HG03460 (cell line): ENCODE data around the gene PTGFR.

ENCODE experiments used
- ATAC-seq: cut with Tn5 transposase; IDR thresholded peaks from one replicate; pipeline ENCODE4 v1.9.1; 2021; ENCODE audit not compliant: unreplicated experiment

Gene PTGFR

DNA sequence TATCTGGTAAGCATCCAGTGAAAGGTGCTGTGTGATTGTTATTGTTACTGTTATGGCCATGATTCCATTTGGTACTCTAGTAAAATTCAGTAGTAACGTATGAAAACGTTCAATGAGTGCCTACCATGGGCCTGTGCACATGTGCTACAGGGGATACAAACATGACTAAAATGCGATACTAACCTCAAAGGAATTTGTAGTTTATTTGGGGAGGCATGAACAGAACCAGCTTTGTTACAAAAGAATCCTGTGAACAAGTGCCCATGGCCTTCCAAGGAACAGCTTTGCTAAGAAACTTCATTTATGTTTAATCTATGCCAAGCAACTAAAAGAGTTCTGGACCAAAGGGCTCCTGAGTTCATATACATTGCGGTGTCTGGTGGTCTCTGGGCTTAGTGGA is 28.7 kb downstream of the PTGFR start:
- no peak for ATAC-seq

DNA sequence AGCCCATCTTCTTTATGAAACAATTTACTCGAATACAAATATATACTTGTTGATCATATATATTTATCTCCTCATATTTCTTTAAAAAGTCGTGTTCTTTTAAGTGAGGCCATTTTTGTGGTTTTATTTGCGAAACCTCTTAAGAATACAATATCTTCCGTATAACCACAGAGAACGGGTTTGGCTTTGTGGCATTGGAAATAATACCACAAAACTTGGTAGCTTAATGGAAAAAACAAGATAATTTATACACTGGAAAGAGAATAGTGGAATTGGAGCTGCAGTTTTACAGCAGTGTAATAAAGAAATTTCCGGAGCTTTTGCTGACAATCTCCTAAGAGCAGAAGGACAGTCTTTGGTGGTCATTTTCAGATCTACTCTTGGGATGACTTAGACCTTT is 29.4 kb downstream of the PTGFR start:
- ATAC-seq, result no peak

DNA sequence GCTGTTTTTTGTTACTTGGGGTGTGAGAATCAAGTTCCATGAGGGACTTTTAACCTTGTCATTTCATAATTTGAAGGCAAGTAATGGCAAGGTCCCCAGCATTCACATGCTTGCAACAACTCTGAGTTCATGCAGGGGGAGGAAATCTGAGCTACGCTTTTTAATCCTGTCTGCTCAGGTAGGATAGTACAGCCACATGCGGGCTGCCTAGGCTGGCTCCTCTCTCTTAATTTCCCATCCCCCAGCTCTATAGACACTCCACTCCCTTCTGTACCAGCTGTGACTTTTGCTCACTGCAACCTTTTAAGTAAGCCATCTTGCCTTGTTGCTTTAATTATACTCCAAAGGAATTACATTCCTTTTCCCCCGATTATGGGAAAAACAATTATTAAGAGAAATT is 30.1 kb downstream of the PTGFR start:
- ATAC-seq, result no peak

GRCh38 chr1:78522136-78522535 is 31.4 kb downstream of the PTGFR start:
- no peak for ATAC-seq

DNA sequence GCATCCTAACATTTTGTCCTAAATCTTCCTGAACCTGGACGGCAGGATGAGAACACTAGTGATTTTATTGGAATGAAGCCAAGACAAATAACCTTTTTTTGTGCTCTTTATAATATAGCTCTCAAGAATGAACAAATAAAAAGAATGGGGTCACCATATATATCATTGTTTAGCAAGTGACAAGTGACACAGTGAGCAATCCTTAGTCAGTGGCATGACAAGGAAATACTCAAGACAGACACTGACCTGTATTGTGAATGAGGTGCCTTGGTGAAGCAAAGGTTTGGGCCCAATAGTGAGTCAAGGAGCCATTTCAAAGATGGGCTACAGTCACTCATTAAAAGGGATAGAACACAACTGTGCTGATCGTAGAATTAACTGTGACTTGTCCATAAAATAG is 35.7 kb downstream of the PTGFR start:
- ATAC-seq, result no peak

DNA sequence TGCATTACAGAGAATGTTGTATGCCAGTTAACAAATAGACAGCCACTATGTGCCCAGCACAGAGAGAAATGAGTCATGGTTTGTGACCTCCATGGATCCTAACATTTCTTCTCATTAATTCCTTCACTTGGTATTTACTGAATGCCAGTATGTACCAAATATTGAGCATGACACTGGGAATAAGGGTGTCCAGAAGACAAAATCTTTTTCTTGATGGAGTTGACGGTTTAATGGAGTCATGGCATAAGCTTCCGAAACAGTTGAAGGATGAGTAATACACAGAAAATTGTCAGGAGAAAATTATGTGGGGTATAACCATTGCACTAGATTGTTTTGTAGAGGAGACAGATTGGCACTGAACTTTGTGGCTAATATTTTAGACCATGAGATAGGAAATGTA is 36.9 kb downstream of the PTGFR start:
- ATAC-seq, result no peak

DNA sequence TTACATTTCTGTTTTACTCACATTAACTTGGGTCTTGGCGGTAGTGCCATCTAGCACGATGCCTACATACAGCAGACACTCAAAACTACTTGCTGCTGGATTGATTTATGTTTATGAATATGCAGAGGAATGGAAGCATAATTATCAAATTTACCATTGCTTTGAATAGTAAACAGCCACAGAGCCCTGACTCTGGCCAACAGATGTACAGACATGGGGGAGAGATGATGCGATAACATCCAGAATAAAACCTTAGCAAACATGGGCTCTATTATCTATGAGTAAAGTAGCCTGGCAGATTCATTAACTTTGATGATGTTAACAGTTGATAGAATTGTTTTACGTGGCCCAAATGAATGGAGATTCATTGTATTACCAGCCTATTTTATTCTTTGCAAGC is 42.8 kb downstream of the PTGFR start:
- no peak for ATAC-seq

DNA sequence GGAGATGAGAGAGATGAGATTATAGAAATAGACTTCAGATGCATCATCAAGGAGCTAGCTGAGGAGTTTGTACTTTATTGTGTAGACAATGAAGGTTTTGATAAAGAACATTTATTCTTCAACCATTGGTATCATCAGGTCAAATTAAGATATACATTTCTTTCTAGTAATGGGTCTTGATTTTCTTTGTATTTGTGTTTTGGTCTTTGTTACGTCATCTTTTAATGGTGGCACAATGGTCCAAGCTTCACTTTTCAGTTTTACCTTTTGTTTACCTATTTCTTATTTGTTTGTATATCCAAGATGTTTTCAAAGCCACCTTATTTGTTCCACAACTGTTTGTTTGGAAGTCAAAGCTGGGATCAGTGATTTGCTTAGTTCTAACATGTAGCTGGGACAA is 44.5 kb downstream of the PTGFR start:
- no peak for ATAC-seq

DNA sequence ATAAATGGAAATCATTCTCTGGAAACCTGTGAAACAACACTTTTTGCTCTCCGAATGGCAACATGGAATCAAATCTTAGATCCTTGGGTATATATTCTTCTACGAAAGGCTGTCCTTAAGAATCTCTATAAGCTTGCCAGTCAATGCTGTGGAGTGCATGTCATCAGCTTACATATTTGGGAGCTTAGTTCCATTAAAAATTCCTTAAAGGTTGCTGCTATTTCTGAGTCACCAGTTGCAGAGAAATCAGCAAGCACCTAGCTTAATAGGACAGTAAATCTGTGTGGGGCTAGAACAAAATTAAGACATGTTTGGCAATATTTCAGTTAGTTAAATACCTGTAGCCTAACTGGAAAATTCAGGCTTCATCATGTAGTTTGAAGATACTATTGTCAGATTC is 45.7 kb downstream of the PTGFR start:
- ATAC-seq, result no peak

GRCh38 chr1:78540048-78540447 is 49.3 kb downstream of the PTGFR start:
- no peak for ATAC-seq

GRCh38 chr1:78541479-78541878 is 50.7 kb downstream of the PTGFR start:
- no peak for ATAC-seq

DNA sequence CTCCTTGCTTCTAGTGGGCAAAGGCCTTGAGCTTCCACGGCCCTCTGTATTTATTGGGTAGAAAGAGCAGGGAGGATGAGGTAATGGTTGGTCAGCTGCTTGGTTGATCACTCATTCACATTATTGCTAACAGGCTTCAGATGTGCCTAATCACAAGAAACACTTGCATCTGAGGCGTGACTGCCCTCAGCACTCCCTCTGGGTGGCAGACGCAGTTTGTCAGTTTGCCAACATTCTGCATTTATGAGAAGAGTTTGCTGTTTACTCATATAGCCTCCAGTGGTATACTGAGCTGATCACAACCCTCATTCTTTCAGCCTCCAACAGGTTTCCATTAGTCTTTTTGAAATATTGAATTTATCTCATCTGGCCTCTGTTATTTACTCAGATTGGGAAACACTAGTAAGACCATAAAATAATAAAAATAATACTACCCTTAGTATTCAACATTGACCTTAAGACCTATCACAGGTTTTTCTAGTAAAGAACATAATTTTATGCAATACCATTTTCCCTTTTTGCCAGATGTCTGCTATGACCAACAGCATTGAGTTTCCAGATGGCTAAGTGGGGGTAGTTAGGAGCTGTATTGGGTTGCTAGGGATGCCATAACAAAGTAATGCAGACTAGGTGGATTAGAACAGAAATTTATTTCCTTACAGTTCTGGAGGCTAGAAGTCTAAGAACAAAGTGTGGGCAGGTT is 53.3 kb downstream of the PTGFR start:
- ATAC-seq, result no peak

GRCh38 chr1:78547081-78547480 is 56.3 kb downstream of the PTGFR start:
- ATAC-seq, result no peak

GRCh38 chr1:78549331-78549730 is 58.6 kb downstream of the PTGFR start:
- ATAC-seq, result no peak

DNA sequence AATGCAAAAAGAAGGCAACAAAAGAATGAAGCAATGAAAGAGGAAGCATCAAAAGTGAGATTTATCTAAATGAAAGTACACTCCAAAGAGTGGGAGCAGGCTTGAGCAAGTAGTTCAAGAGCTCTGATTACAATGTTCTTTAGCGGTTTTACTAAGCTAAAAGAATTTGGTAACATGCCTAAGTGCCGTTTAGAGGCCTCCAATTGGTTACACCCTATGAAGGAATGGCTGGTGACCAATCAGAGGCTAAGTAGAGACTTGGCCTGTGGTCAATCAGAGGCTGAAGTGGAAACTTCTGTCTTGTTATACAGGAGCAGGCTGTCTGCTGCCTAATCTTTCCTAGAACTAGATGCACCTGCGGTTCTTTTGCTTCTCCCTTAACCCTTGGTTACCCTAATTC is 59.1 kb downstream of the PTGFR start:
- ATAC-seq, result no peak

DNA sequence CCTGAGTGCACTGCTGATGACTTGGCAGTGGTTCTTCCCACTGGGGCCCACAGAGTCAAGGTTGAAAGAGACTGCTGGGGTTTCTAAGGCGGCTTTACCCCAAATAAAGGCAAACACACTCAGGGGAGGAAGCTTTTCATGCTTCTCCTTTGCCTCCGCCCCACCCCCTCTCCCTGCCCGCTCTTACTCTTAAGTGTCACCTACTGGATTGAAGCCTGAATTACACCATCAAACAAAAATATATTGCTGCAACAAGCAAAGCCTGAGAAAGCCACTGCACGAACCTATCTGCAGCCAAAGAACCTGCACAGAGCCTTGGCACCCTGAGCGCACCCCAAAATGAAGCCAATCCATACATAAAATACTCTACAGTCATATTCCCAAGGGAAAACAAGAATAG is 63.1 kb downstream of the PTGFR start:
- ATAC-seq, result no peak

GRCh38 chr1:78554840-78555239 is 64.1 kb downstream of the PTGFR start:
- ATAC-seq, result no peak

- ATAC-seq, result no peak
These were observed 68.9 kb downstream of the PTGFR start for GRCh38 chr1:78559680-78560079.

DNA sequence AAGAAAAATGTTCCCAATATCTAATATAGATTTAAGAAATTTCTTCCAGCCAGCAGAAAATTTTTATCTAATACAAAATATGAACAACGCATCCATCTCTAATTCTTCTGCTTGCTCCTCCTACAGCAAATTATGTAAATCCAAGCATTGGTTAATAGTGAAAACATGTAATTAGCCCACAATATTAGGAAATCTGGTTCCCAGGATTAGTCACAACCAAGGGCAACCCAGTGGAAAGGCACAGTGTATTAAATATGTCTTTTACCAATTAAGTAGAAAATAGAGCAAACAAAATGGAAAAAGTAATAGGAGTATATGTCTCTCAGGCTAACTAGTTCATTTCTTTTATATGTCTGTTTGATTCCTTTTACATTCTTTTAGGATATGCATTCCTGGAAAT is 70.0 kb downstream of the PTGFR start:
- ATAC-seq, result no peak

DNA sequence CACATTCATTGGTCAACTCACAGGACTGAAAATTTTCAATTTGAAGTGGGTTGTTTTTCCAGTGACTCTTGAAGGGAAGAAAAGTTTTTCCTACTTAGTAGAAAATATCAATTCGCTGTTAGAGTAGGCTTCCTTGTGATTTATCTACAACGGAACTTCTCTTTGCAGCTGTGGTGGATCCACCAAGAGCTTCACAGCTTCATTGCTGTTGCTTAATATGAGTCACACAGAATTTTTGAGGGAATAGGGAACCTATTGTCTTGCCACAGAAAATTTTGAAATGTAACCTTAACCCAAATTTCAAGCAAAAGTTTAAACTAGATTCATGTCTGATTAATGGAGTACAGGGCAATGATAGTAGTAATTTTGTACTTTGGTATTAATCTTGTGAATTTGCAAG is 71.1 kb downstream of the PTGFR start:
- no peak for ATAC-seq

GRCh38 chr1:78565393-78565792 is 74.6 kb downstream of the PTGFR start:
- no peak for ATAC-seq

DNA sequence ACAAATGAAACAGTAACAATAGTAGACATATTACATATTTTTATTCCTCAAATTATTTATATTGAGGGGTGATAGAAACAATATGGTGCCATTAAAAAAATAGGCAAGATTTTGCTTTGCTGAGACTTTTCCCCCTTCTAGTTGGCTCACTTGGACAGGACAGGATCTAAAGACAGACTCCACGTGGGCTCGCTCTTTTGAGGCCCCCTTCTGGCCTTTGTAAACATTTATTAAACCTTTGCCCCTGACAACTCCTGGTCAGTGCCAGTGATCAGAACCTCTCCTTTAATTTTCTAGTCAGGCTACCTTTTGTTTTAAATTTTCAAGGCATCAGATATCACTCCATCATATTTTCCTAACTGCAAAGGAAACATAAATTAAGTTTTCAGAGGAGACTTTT is 79.8 kb downstream of the PTGFR start:
- ATAC-seq, result no peak

DNA sequence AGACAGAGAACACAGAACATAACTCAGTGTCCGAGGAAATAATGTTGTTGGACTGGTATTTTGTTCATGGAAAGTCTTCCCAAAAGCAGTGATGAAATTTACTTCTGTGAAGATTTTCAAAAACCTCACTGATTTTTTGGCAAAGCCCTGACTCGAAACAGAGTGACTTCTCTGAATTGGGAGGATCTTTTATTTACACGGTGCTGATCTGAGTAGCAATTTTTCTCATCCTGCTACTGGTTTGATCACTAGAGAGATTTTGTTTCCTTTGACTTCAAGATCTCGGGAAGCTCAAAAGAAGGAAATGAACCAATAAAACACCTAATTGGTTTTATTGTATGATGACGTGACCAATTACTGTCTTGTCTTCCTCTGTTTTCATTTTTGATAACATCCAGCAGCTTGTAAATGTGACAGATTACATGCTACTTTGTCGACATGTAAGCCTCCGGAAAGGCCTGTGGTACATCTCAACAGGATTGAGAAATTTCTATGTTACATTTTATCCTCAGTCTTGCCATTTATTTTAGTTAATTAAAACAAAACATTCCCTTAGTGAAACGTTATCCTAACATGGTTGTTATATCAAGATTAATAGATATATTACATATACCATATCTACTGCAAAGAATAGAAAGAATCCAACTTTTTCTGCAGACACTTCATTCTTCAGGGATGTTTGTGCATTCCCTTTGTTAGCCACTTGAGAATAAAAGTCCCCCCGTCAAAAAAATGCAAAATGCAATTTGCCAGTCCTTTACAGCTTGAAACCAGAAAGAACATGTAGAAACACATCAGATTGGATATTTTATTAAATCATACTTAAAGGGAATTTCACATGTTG is 86.7 kb downstream of the PTGFR start:
- ATAC-seq, result no peak
